Ascending aorta (tissue), 2 donors: ENCODE results near the gene PLB1. TPM values are rescaled to one million over a fixed set of nuclear protein-coding genes. Genes with fewer than 3 reads are reported as not detected.

Experiments
- DNase-seq, 2 donors: peaks; one replicate each; pipeline ENCODE4 v3.0.0-alpha.2; 2019; ENCODE audit warnings: low spot score in 2 of 2
- H3K27ac ChIP-seq, 2 donors: fragments of 200-600 bp; sonication (generic); one replicate each; pipeline ENCODE4 v1.5.1; 2016 to 2017; ENCODE audit warnings: mild to moderate bottlenecking in 1 of 2
- H3K27me3 ChIP-seq: fragments of 200-600 bp; sonication (generic); one replicate; pipeline ENCODE4 v1.5.1; 2017
- H3K36me3 ChIP-seq, 2 donors: fragments of 200-600 bp; sonication (generic); one replicate each; pipeline ENCODE4 v1.5.1; 2016
- H3K4me1 ChIP-seq, 2 donors: fragments of 200-600 bp; sonication (generic); one replicate each; pipeline ENCODE4 v1.5.1; 2016 to 2017; ENCODE audit warnings: mild to moderate bottlenecking in 1 of 2
- H3K4me3 ChIP-seq, 2 donors: fragments of 200-600 bp; sonication (generic); one replicate each; pipeline ENCODE4 v1.5.1; 2016 to 2017; ENCODE audit warnings: mild to moderate bottlenecking in 1 of 2
- H3K9me3 ChIP-seq, 2 donors: fragments of 200-600 bp; sonication (generic); one replicate each; pipeline ENCODE4 v1.5.1; 2016
- CTCF ChIP-seq, 3 experiments: fragments of 200-600 bp in 2 of 3; fragments of 450-650 bp in 1 of 3; sonication (generic) in 2 of 3; IDR thresholded peaks; one replicate each; pipeline ENCODE4 v1.5.1; 2016 to 2019; ENCODE audit warnings: antibody characterized with exemption in 3 of 3, mild to moderate bottlenecking in 1 of 3, moderate library complexity in 1 of 3
- intact Hi-C: fragments of 100-400 bp; cut with DNase I; formaldehyde crosslinking; loops from one replicate; pipeline ENCODE4 v1.15.1; 2023
- total RNA-seq: library from RNA; depleted of rRNA; stranded (reverse); fragments of >200 nt; gene quantifications from one replicate; pipeline ENCODE4 v1.1.0, GENCODE V29; 2016

PLB1 gene
- total RNA-seq, 1 donor from 2014 or later = 9.7 TPM

- peaks cover 40 to 67% of the 10 kb centered on the region in 2 donors for H3K4me1 ChIP-seq
- TF ChIP-seq CTCF (IDR thresholded peaks at IDR 0.05) = no peak
- H3K27ac ChIP-seq = peak overlapping the region; percentile 94 to 100
- intact Hi-C loops = loop anchor here (1.0 to 5.0 kb wide), 3 partner anchors 7 to 921 kb away; no protein-coding TSS in a partner anchor
- no peak overlapping the region for H3K4me3 ChIP-seq
- H3K36me3 ChIP-seq = no peaks in the 10 kb centered on the region
- no peaks in the 10 kb centered on the region for H3K27me3 ChIP-seq
- no peak for DNase-seq
- H3K9me3 ChIP-seq = no peaks in the 10 kb centered on the region
Observed at GRCh38 chr2:28627722-28628480, 132.0 kb downstream of the PLB1 start.

- Histone ChIP-seq H3K4me3 (no peak overlapping the region), H3K27ac (peak overlapping the region; percentile 94 to 100), H3K4me1 (peaks cover 40 to 65% of the 10 kb centered on the region in 2 donors), H3K27me3 (no peaks in the 10 kb centered on the region), H3K36me3 (no peaks in the 10 kb centered on the region), H3K9me3 (no peaks in the 10 kb centered on the region)
- no peak for TF ChIP-seq CTCF (IDR thresholded peaks at IDR 0.05)
- intact Hi-C loops = loop anchor here (5.0 kb wide), 1 partner anchor 921 kb away; no protein-coding TSS in a partner anchor
- DNase-seq = no peak
Observed at GRCh38 chr2:28628506-28628905, 132.6 kb downstream of the PLB1 start.

- H3K27ac ChIP-seq = peak overlapping the region; percentile 94 to 100
- no peaks in the 10 kb centered on the region for H3K36me3 ChIP-seq
- DNase-seq = no peak
- peaks cover 40 to 65% of the 10 kb centered on the region in 2 donors for H3K4me1 ChIP-seq
- TF ChIP-seq CTCF (IDR thresholded peaks at IDR 0.05) = no peak
- no peak overlapping the region for H3K4me3 ChIP-seq
- no peaks in the 10 kb centered on the region for H3K9me3 ChIP-seq
- H3K27me3 ChIP-seq = no peaks in the 10 kb centered on the region
- intact Hi-C loops = loop anchor here (5.0 kb wide), 1 partner anchor 922 kb away; no protein-coding TSS in a partner anchor
Observed at GRCh38 chr2:28628987-28629386, 133.1 kb downstream of the PLB1 start.

GRCh38 chr2:28629910-28630309 lies 134.1 kb downstream of the PLB1 start:
- intact Hi-C loops = loop anchor here (5.0 to 10.0 kb wide), 2 partner anchors 235 to 923 kb away; partner anchors contain the start of gene FOSL2
- TF ChIP-seq CTCF (IDR thresholded peaks at IDR 0.05) = no peak
- Histone ChIP-seq H3K27me3 (no peaks in the 10 kb centered on the region), H3K4me3 (no peak overlapping the region), H3K9me3 (no peaks in the 10 kb centered on the region), H3K36me3 (no peaks in the 10 kb centered on the region), H3K27ac (peak overlapping the region; percentile 94 to 100), H3K4me1 (peaks cover 32 to 66% of the 10 kb centered on the region in 2 donors)
- no peak for DNase-seq

- intact Hi-C loops = loop anchor here (10.0 kb wide), 1 partner anchor 236 kb away; the partner anchor contains the start of gene FOSL2
- peaks cover 29 to 63% of the 10 kb centered on the region in 2 donors for H3K4me1 ChIP-seq
- H3K27ac ChIP-seq = peak overlapping the region; percentile 94 to 100
- H3K9me3 ChIP-seq = no peaks in the 10 kb centered on the region
- no peak overlapping the region for H3K4me3 ChIP-seq
- no peaks in the 10 kb centered on the region for H3K36me3 ChIP-seq
- H3K27me3 ChIP-seq = no peaks in the 10 kb centered on the region
- DNase-seq = no peak
- no peak for TF ChIP-seq CTCF (IDR thresholded peaks at IDR 0.05)
Observed at GRCh38 chr2:28630341-28630740, 134.5 kb downstream of the PLB1 start.
